H1 (cell line): Measurements from ENCODE around the gene ADGRD2. TPM values are rescaled to one million over a fixed set of nuclear protein-coding genes. Genes with fewer than 3 reads are reported as not detected.

Source experiments
- CTCF ChIA-PET: fragments of 300-600 bp; sonication (Branson Sonifier 250); formaldehyde crosslinking; loops from one replicate; lab custom pipeline; 2021; ENCODE audit not compliant: partially characterized antibody; lab: Charles Lee
- POLR2A ChIA-PET: fragments of 300-600 bp; sonication (Branson Sonifier 250); formaldehyde crosslinking; loops from one replicate; lab custom pipeline; 2021; ENCODE audit warnings: inconsistent platforms; ENCODE audit not compliant: partially characterized antibody; lab: Charles Lee
- DNase-seq, 2 experiments: peaks; one replicate each; pipeline versions ENCODE4 v3.0.0 to v3.0.0-alpha.2; 2010 to 2022; ENCODE audit warnings: low spot score in 2 of 2, low read depth in 1 of 2, mixed read lengths in 1 of 2
- FAIRE-seq: peaks from 2 replicates; lab custom pipeline; 2011; peaks lifted over from hg19 to GRCh38; lab: Jason Lieb, UNC
- H2AFZ ChIP-seq: 2 replicates; pipeline ENCODE4 v1.8.1; 2012; ENCODE audit warnings: low read length, inconsistent platforms
- H2AK5ac ChIP-seq: 2 replicates; pipeline ENCODE4 v1.6.1; 2013; ENCODE audit warnings: low read depth, low read length
- H2BK120ac ChIP-seq: replicated peaks from 2 replicates; pipeline ENCODE3; 2013; ENCODE audit warnings: low read depth, low read length, inconsistent platforms
- H2BK12ac ChIP-seq: 2 replicates; pipeline ENCODE4 v1.6.1; 2013; ENCODE audit warnings: low read depth, low read length
- H2BK15ac ChIP-seq: 2 replicates; pipeline ENCODE4 v1.6.1; 2013; ENCODE audit warnings: low read length
- H2BK20ac ChIP-seq: 2 replicates; pipeline ENCODE4 v1.6.1; 2013; ENCODE audit warnings: low read length
- H2BK5ac ChIP-seq: 2 replicates; pipeline ENCODE4 v1.6.1; 2013; ENCODE audit warnings: low read depth, low read length
- H3K14ac ChIP-seq: 2 replicates; pipeline ENCODE4 v1.6.1; 2013; ENCODE audit warnings: inconsistent platforms; ENCODE audit not compliant: insufficient read length
- H3K18ac ChIP-seq: 2 replicates; pipeline ENCODE4 v1.6.1; 2013; ENCODE audit warnings: low read length; ENCODE audit errors: extremely low read depth
- H3K23ac ChIP-seq: 2 replicates; pipeline ENCODE4 v1.6.1; 2013; ENCODE audit warnings: inconsistent platforms; ENCODE audit not compliant: insufficient read length
- H3K23me2 ChIP-seq: 2 replicates; pipeline ENCODE4 v1.6.1; 2013; ENCODE audit warnings: low read depth, low read length
- H3K27ac ChIP-seq: 2 replicates; pipeline ENCODE4 v1.6.1; 2011; ENCODE audit warnings: low read depth, low read length, inconsistent platforms
- H3K27me3 ChIP-seq, 4 experiments: replicated peaks in 1 of 4; 1 replicate in 1 of 4; 2 replicates in 3 of 4; pipeline versions ENCODE4 v1.6.1 to v1.8.1; 2011 to 2013; ENCODE audit warnings: low read length in 3 of 4, mild to moderate bottlenecking in 3 of 4, inconsistent platforms in 2 of 4, mixed read lengths in 2 of 4, moderate library complexity in 1 of 4; ENCODE audit not compliant: control insufficient read depth in 3 of 4, insufficient read depth in 3 of 4; ENCODE audit errors: extremely low read depth in 1 of 4
- H3K36me3 ChIP-seq, 4 experiments: 2 replicates each; pipeline versions ENCODE4 v1.6.1 to v1.8.1; 2011 to 2013; ENCODE audit warnings: mild to moderate bottlenecking in 4 of 4, low read length in 3 of 4, moderate library complexity in 2 of 4, control low read depth in 1 of 4, inconsistent platforms in 1 of 4; ENCODE audit not compliant: insufficient read depth in 4 of 4, control insufficient read depth in 2 of 4
- H3K4ac ChIP-seq: replicated peaks from 2 replicates; pipeline ENCODE3; 2013; ENCODE audit warnings: low read length, low read depth, mixed read lengths, inconsistent platforms; ENCODE audit not compliant: insufficient read length
- H3K4me1 ChIP-seq, 4 experiments: replicated peaks in 1 of 4; 1 replicate in 1 of 4; 2 replicates in 3 of 4; pipeline versions ENCODE4 v1.6.1 to v1.8.1; 2011 to 2013; ENCODE audit warnings: low read length in 3 of 4, inconsistent platforms in 2 of 4, mixed read lengths in 1 of 4; ENCODE audit not compliant: insufficient read depth in 4 of 4, control insufficient read depth in 3 of 4
- H3K4me2 ChIP-seq, 2 experiments: 2 replicates each; pipeline versions ENCODE4 v1.6.1 to v1.8.1; 2011 to 2013; ENCODE audit warnings: low read depth in 2 of 2, low read length in 2 of 2, control low read depth in 1 of 2, inconsistent platforms in 1 of 2, mild to moderate bottlenecking in 1 of 2; ENCODE audit not compliant: insufficient read depth in 1 of 2
- H3K4me3 ChIP-seq, 4 experiments: fragments of 200-600, 300-600 bp in 1 of 4; sonication (generic), shearing (Covaris generic), sonication (Bioruptor Twin) in 1 of 4; 2 replicates each; pipeline versions ENCODE4 v1.5.1 to v1.8.1; 2011 to 2016; ENCODE audit warnings: low read length in 4 of 4, low read depth in 3 of 4, control low read depth in 2 of 4, inconsistent platforms in 2 of 4, mild to moderate bottlenecking in 2 of 4, mixed read lengths in 1 of 4, moderate library complexity in 1 of 4; ENCODE audit not compliant: insufficient read depth in 2 of 4; ENCODE audit errors: extremely low read depth in 1 of 4
- H3K56ac ChIP-seq: replicated peaks from 2 replicates; pipeline ENCODE3; 2013; ENCODE audit warnings: low read depth, mild to moderate bottlenecking, mixed read lengths, low read length, inconsistent platforms; ENCODE audit not compliant: insufficient read length
- H3K79me1 ChIP-seq: 2 replicates; pipeline ENCODE4 v1.6.1; 2013; ENCODE audit warnings: low read depth, low read length, control low read depth
- H3K79me2 ChIP-seq, 2 experiments: 2 replicates each; pipeline versions ENCODE4 v1.6.1 to v1.8.1; 2012 to 2013; ENCODE audit warnings: low read length in 2 of 2, mild to moderate bottlenecking in 2 of 2, inconsistent platforms in 1 of 2; ENCODE audit not compliant: insufficient read depth in 2 of 2, control insufficient read depth in 1 of 2
- H3K9ac ChIP-seq, 4 experiments: replicated peaks in 1 of 4; 1 replicate in 1 of 4; 2 replicates in 3 of 4; pipeline versions ENCODE4 v1.6.1 to v1.8.1; 2011 to 2013; ENCODE audit warnings: low read depth in 3 of 4, low read length in 3 of 4, control low read depth in 2 of 4, mild to moderate bottlenecking in 2 of 4, moderate library complexity in 2 of 4, inconsistent platforms in 1 of 4; ENCODE audit errors: extremely low read depth in 1 of 4
- H3K9me3 ChIP-seq, 2 experiments: 2 replicates each; pipeline versions ENCODE4 v1.6.1 to v1.8.1; 2012 to 2013; ENCODE audit warnings: mild to moderate bottlenecking in 2 of 2, moderate library complexity in 2 of 2, control low read depth in 1 of 2, inconsistent platforms in 1 of 2, low read depth in 1 of 2, low read length in 1 of 2, mixed read lengths in 1 of 2; ENCODE audit not compliant: insufficient read depth in 2 of 2
- H4K20me1 ChIP-seq, 2 experiments: replicated peaks in 1 of 2; 2 replicates each; pipeline versions ENCODE3 to v1.8.1; 2011 to 2013; ENCODE audit warnings: inconsistent platforms in 2 of 2, low read length in 2 of 2, mild to moderate bottlenecking in 1 of 2; ENCODE audit not compliant: insufficient read depth in 2 of 2, control insufficient read depth in 1 of 2
- H4K5ac ChIP-seq: 2 replicates; pipeline ENCODE4 v1.6.1; 2013; ENCODE audit warnings: low read length, low read depth, mixed read lengths, inconsistent platforms; ENCODE audit not compliant: insufficient read length
- H4K8ac ChIP-seq: 2 replicates; pipeline ENCODE4 v1.8.0; 2013; ENCODE audit warnings: mild to moderate bottlenecking, moderate library complexity, low read length, inconsistent platforms; ENCODE audit not compliant: insufficient read depth; ENCODE audit errors: extremely low read depth
- H4K91ac ChIP-seq: replicated peaks from 2 replicates; pipeline ENCODE3; 2013; ENCODE audit warnings: low read length, mixed read lengths, inconsistent platforms; ENCODE audit not compliant: insufficient read length
- CTCF ChIP-seq, 3 experiments: IDR thresholded peaks; 1 replicate in 2 of 3; 2 replicates in 1 of 3; pipeline versions ENCODE4 v1.5.1 to v1.6.1; 2011; ENCODE audit warnings: low read length in 3 of 3, mild to moderate bottlenecking in 3 of 3, inconsistent platforms in 2 of 3, low read depth in 1 of 3, moderate library complexity in 1 of 3; ENCODE audit not compliant: insufficient read depth in 1 of 3; ENCODE audit errors: control extremely low read depth in 1 of 3
- HDAC2 ChIP-seq, 2 experiments: fragments of 300-600 bp in 1 of 2; sonication (generic) in 1 of 2; IDR thresholded peaks; 2 replicates each; pipeline ENCODE4 v1.6.1; 2011 to 2012; ENCODE audit warnings: low read depth in 2 of 2, low read length in 2 of 2, mild to moderate bottlenecking in 2 of 2, moderate library complexity in 2 of 2, borderline replicate concordance in 1 of 2, inconsistent platforms in 1 of 2
- HDAC6 ChIP-seq: IDR thresholded peaks from one replicate; pipeline ENCODE4 v1.7.1; 2012; ENCODE audit warnings: low read depth, mild to moderate bottlenecking, inconsistent platforms, low read length, moderate library complexity
- KDM4A ChIP-seq: IDR thresholded peaks from one replicate; pipeline ENCODE4 v1.7.1; 2012; ENCODE audit warnings: low read depth, mild to moderate bottlenecking, moderate library complexity, low read length, inconsistent platforms; ENCODE audit not compliant: severe bottlenecking
- POU5F1 ChIP-seq: IDR thresholded peaks from 2 replicates; pipeline ENCODE4 v1.6.1; 2011; ENCODE audit warnings: low read depth, mild to moderate bottlenecking, low read length, moderate library complexity
- SAP30 ChIP-seq: fragments of 300-600 bp; sonication (generic); IDR thresholded peaks from 2 replicates; pipeline ENCODE4 v1.7.1; 2012; ENCODE audit warnings: low read length, moderate library complexity, mild to moderate bottlenecking, inconsistent platforms; ENCODE audit not compliant: insufficient read depth, insufficient replicate concordance
- SIN3A ChIP-seq, 2 experiments: IDR thresholded peaks in 1 of 2; conservative IDR thresholded peaks in 1 of 2; 2 replicates each; pipeline ENCODE4 v1.6.1; 2011 to 2012; ENCODE audit warnings: low read length in 2 of 2, improper control_type of control experiment in 1 of 2, low read depth in 1 of 2, mild to moderate bottlenecking in 1 of 2
- SUZ12 ChIP-seq: fragments of 200-600 bp; sonication (generic); IDR thresholded peaks from 2 replicates; pipeline ENCODE4 v1.6.1; 2012; ENCODE audit warnings: mild to moderate bottlenecking, inconsistent platforms, low read length, moderate library complexity, mixed read lengths
- WGBS, 2 experiments: shearing (Covaris generic) in 1 of 2; methylation state at CpG; one replicate each; pipeline versions ENCODE4 v1.1.6 to v1.1.7; 2013 to 2015; ENCODE audit warnings: low lambda C conversion rate in 2 of 2, mixed read lengths in 2 of 2, inconsistent platforms in 1 of 2, low coverage in 1 of 2, missing lambda C conversion rate in 1 of 2; ENCODE audit not compliant: insufficient replicate concordance in 2 of 2, insufficient coverage in 1 of 2, insufficient read length in 1 of 2; ENCODE audit errors: extremely low coverage in 1 of 2, missing lambda C conversion rate in 1 of 2; 5-methylcytosine and 5-hydroxymethylcytosine counted together
- polyA plus RNA-seq, 7 experiments: library from polyadenylated mRNA; depleted of rRNA in 3 of 7; stranded (reverse) in 5 of 7; unstranded in 2 of 7; fragments of >200 nt in 5 of 7; fragments of 200-250 nt in 2 of 7; gene quantifications; 1 replicate in 5 of 7; 2 replicates in 1 of 7; 4 replicates in 1 of 7; pipeline versions ENCODE4 v1.2.1 to v1.2.3, GENCODE V29; 2011 to 2013; ENCODE audit warnings: missing spikeins in 2 of 7, mixed read lengths in 2 of 7
- total RNA-seq: library from RNA; stranded (reverse); fragmentation: NEBNext Ultra II Directional; extraction: Animal tissue kit (Norgen Biotek cat#: 25700); gene quantifications from 2 replicates; pipeline ENCODE4 v1.2.1, GENCODE V29; 2021

ADGRD2 gene
- total and polyA plus RNA-seq, 2 of the 8 experiments (the other 6 are each of a cell fraction or from before 2014, with no cell fraction given): 0.41 to 1.4 TPM

GRCh38 chr9:124501771-124502320, 51.6 kb downstream of the ADGRD2 start:
- H2BK20ac ChIP-seq: 0 out of 2 replicates have a peak overlapping the region, but pooled peaks have one; percentile 48
- H3K4me2 ChIP-seq: no peak overlapping the region
- H4K91ac ChIP-seq: peak overlapping the region; percentile 52
- no peak overlapping the region for H3K9ac ChIP-seq
- ChIA-PET CTCF (interaction anchor here (0.7 to 1.4 kb wide), 10 partner anchors 22 to 351 kb away, joined by 3 to 5 read pairs (median 3); partner anchors contain the start of gene WDR38), POLR2A (interaction anchor here (0.9 to 2.2 kb wide), 5 partner anchors 10 to 38 kb away, joined by 3 to 5 read pairs (median 3); no protein-coding TSS in a partner anchor)
- no peak overlapping the region; the same call in 1 of the 2 replicates for H2BK12ac ChIP-seq
- H3K27ac ChIP-seq: no peak overlapping the region
- H3K4me1 ChIP-seq: peaks cover 0 to 17% (median 12%) of the 10 kb centered on the region in 4 experiments; a peak in 6 of 7 replicates
- no peak overlapping the region for H2BK120ac ChIP-seq
- H3K36me3 ChIP-seq: peaks cover 0 to 8% (median 0%) of the 10 kb centered on the region in 4 experiments; a peak in 1 of 8 replicates
- peaks cover 7% of the 10 kb centered on the region; the same call in 1 of the 2 replicates for H3K23me2 ChIP-seq
- H4K20me1 ChIP-seq: peaks cover 0 to 2% of the 10 kb centered on the region in 2 experiments
- no peak overlapping the region for H3K18ac ChIP-seq
- H2AK5ac ChIP-seq: 0 out of 2 replicates have a peak overlapping the region, but pooled peaks have one; percentile 13
- 86% methylated on average over 7 of the region's 11 CpGs; no CpG with 5 or more reads in 1 of the 2 experiments for WGBS, 2 experiments
- no peaks in the 10 kb centered on the region for H3K79me1 ChIP-seq
- no peak overlapping the region for H3K4me3 ChIP-seq
- H3K56ac ChIP-seq: no peak overlapping the region
- no peaks in the 10 kb centered on the region for H3K79me2 ChIP-seq
- H3K27me3 ChIP-seq: peaks cover 39 to 61% (median 55%) of the 10 kb centered on the region in 4 experiments
- H2AFZ ChIP-seq: no peak overlapping the region
- DNase-seq: no peak
- no peak for FAIRE-seq
- H2BK15ac ChIP-seq: no peak overlapping the region
- no peak overlapping the region for H3K23ac ChIP-seq
- H3K14ac ChIP-seq: no peak overlapping the region
- no peaks in the 10 kb centered on the region; a peak in 1 of 4 replicates for H3K9me3 ChIP-seq
- H3K4ac ChIP-seq: no peak overlapping the region
- H2BK5ac ChIP-seq: no peak overlapping the region
- H4K8ac ChIP-seq: peak overlapping the region; percentile 14; the same call in 1 of the 2 replicates
- H4K5ac ChIP-seq: no peak overlapping the region
- no peak for TF ChIP-seq HDAC2 (IDR thresholded peaks at IDR 0.05; ENCODE audit: borderline replicate concordance in 1 of 2, low read depth in 2 of 2, low read length in 2 of 2)
- no peak for TF ChIP-seq SIN3A (conservative IDR thresholded peaks at IDR 0.05 in 1 of 2, IDR thresholded peaks at IDR 0.05 in 1 of 2; ENCODE audit: low read depth in 1 of 2, low read length in 2 of 2)
- no peak for TF ChIP-seq SAP30
- no peak for TF ChIP-seq KDM4A
- no peak for TF ChIP-seq POU5F1
- TF ChIP-seq HDAC6: no peak
- TF ChIP-seq CTCF (IDR thresholded peaks at IDR 0.05; ENCODE audit: control extremely low read depth in 1 of 3, insufficient read depth in 1 of 3, low read depth in 1 of 3, low read length in 3 of 3): no peak
- no peak for TF ChIP-seq SUZ12
